GM19397 (cell line): Measurements from ENCODE around the gene CAND2.
"Not testable (repeated sequence)": the region's sequence is repeated elsewhere in the genome, so short reads cannot be mapped to it uniquely, and the experiment has no call there.

ENCODE experiments used
- ATAC-seq: cut with Tn5 transposase; IDR thresholded peaks from one replicate; pipeline ENCODE4 v1.9.1; 2021; ENCODE audit warnings: mild to moderate bottlenecking, moderate library complexity; ENCODE audit not compliant: unreplicated experiment

The CAND2 gene

GRCh38 chr3:12854565-12854964, 58.1 kb downstream of the CAND2 start:
- ATAC-seq = no peak

- ATAC-seq = no peak
Observed at GRCh38 chr3:12856626-12857025, 60.1 kb downstream of the CAND2 start.

GRCh38 chr3:12859840-12860239, 63.4 kb downstream of the CAND2 start:
- ATAC-seq = no peak

GRCh38 chr3:12861611-12862010, 65.1 kb downstream of the CAND2 start:
- no peak for ATAC-seq

GRCh38 chr3:12862387-12862786, 65.9 kb downstream of the CAND2 start:
- ATAC-seq = no peak

- ATAC-seq = no peak
Observed at GRCh38 chr3:12865271-12865670, 68.8 kb downstream of the CAND2 start.

- no peak for ATAC-seq
Observed at GRCh38 chr3:12866836-12867235, 70.4 kb downstream of the CAND2 start.

- peak; percentile 61 for ATAC-seq
Observed at GRCh38 chr3:12868039-12869034, 71.9 kb downstream of the CAND2 start.

GRCh38 chr3:12869035-12869621, 72.6 kb downstream of the CAND2 start:
- ATAC-seq = no peak

GRCh38 chr3:12870942-12871341, 74.5 kb downstream of the CAND2 start:
- no peak for ATAC-seq

- no peak for ATAC-seq
Observed at GRCh38 chr3:12871404-12871983, 75.0 kb downstream of the CAND2 start.

- ATAC-seq = no peak
Observed at GRCh38 chr3:12875857-12876836, 79.7 kb downstream of the CAND2 start.

GRCh38 chr3:12877040-12877439, 80.6 kb downstream of the CAND2 start:
- ATAC-seq = no peak

GRCh38 chr3:12878141-12878574, 81.7 kb downstream of the CAND2 start:
- no peak for ATAC-seq

GRCh38 chr3:12878758-12879157, 82.3 kb downstream of the CAND2 start:
- ATAC-seq = not testable (repeated sequence)

GRCh38 chr3:12879191-12879815, 82.8 kb downstream of the CAND2 start:
- no peak for ATAC-seq

- ATAC-seq = not testable (repeated sequence)
Observed at GRCh38 chr3:12881858-12882257, 85.4 kb downstream of the CAND2 start.

- ATAC-seq = no peak
Observed at GRCh38 chr3:12882336-12883310, 86.1 kb downstream of the CAND2 start.

GRCh38 chr3:12884186-12884680, 87.8 kb downstream of the CAND2 start:
- ATAC-seq = no peak
